ENCODE results near the gene FBXL20.

DNA sequence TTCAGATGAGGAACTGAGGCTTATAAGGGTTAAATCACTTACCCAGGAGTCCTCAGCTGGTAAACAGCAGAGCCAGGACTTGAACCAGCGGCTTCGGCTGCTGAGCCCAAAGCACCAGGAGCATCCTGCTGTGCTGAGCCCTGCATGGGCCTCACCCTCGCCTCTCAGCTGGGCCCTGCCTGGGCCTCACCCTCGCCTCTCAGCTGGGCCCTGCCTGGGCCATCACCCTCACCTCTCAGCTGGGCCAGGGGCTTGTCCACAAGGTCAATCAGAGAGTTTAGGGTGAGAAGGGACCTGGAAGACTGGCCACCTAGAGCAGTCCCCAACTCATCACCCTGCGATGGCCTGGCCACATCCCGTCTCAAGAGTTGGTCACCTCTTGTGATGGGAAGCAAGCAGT lies 179.9 kb downstream of the FBXL20 start:
- TF ChIP-seq, protein P1, sequence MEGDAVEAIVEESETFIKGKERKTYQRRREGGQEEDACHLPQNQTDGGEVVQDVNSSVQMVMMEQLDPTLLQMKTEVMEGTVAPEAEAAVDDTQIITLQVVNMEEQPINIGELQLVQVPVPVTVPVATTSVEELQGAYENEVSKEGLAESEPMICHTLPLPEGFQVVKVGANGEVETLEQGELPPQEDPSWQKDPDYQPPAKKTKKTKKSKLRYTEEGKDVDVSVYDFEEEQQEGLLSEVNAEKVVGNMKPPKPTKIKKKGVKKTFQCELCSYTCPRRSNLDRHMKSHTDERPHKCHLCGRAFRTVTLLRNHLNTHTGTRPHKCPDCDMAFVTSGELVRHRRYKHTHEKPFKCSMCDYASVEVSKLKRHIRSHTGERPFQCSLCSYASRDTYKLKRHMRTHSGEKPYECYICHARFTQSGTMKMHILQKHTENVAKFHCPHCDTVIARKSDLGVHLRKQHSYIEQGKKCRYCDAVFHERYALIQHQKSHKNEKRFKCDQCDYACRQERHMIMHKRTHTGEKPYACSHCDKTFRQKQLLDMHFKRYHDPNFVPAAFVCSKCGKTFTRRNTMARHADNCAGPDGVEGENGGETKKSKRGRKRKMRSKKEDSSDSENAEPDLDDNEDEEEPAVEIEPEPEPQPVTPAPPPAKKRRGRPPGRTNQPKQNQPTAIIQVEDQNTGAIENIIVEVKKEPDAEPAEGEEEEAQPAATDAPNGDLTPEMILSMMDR (IDR thresholded peaks at IDR 0.05; ENCODE audit: insufficient read depth, low read depth, low read length): no peak
- no peak for TF ChIP-seq EZH2 (IDR thresholded peaks at IDR 0.05; ENCODE audit: insufficient read depth, low read length)

Measured in astrocyte (in vitro differentiated cells and primary cell).